Testis (tissue), 3 donors: ENCODE measurements around the gene CYB5RL. TPM values are rescaled to one million over a fixed set of nuclear protein-coding genes. Genes with fewer than 3 reads are reported as not detected.
"Not testable (repeated sequence)": the region's sequence is repeated elsewhere in the genome, so short reads cannot be mapped to it uniquely, and the experiment has no call there.

Source experiments
- DNase-seq: peaks from one replicate; pipeline ENCODE4 v3.0.0-alpha.2; 2019
- H3K27ac ChIP-seq, 2 donors: fragments of 200-600 bp; sonication (generic); one replicate each; pipeline ENCODE4 v1.5.1; 2019
- H3K27me3 ChIP-seq: fragments of 200-600 bp; sonication (generic); one replicate; pipeline ENCODE4 v1.5.1; 2019
- H3K36me3 ChIP-seq: fragments of 200-600 bp; sonication (generic); one replicate; pipeline ENCODE4 v1.5.1; 2017; ENCODE audit warnings: low read depth; ENCODE audit errors: missing control alignments
- H3K4me1 ChIP-seq: fragments of 200-600 bp; sonication (generic); one replicate; pipeline ENCODE4 v1.5.1; 2019
- H3K4me3 ChIP-seq, 2 donors: fragments of 200-600 bp; sonication (generic); one replicate each; pipeline ENCODE4 v1.5.1; 2017 to 2019
- H3K9me3 ChIP-seq: fragments of 200-600 bp; sonication (generic); one replicate; pipeline ENCODE4 v1.5.1; 2017
- POLR2A ChIP-seq: fragments of 450-650 bp; IDR thresholded peaks from one replicate; pipeline ENCODE4 v1.6.1; 2017; ENCODE audit warnings: antibody characterized with exemption, mild to moderate bottlenecking, moderate library complexity
- WGBS, 2 donors: methylation state at CpG; one replicate each; pipeline ENCODE4 v1.1.5; 2018; 5-methylcytosine and 5-hydroxymethylcytosine counted together
- intact Hi-C: fragments of 100-400 bp; cut with DNase I; formaldehyde crosslinking; loops from one replicate; pipeline ENCODE4 v1.15.1; 2023; ENCODE audit warnings: low total_unique reads
- polyA plus RNA-seq: library from polyadenylated mRNA; stranded (reverse); fragments of 350-450 nt; fragmentation: Illumina TruSeq; extraction: RNeasy Lipid Tissue Mini Kit (QIAGEN cat#74804); gene quantifications from one replicate; pipeline ENCODE4 v1.2.3, GENCODE V29; 2014; ENCODE audit warnings: low read depth, low replicate concordance; ENCODE audit not compliant: insufficient read depth
- total RNA-seq, 2 donors: library from RNA; depleted of rRNA; stranded (reverse); fragments of >200 nt; gene quantifications; one replicate each; pipeline ENCODE4 v1.2.3, GENCODE V29; 2016
- TF ChIP-seq, protein P1 (sequence below), 3 experiments: fragments of 450-650 bp in 2 of 3; fragments of 200-600 bp in 1 of 3; sonication (generic) in 1 of 3; IDR thresholded peaks; one replicate each; pipeline ENCODE4 v1.5.1; 2016 to 2019; ENCODE audit warnings: antibody characterized with exemption in 3 of 3, mild to moderate bottlenecking in 2 of 3, moderate library complexity in 1 of 3

The CYB5RL gene
- total and polyA plus RNA-seq, 3 donors from 2014 or later = 6.3 to 11.5 (median 8.7) TPM

DNA sequence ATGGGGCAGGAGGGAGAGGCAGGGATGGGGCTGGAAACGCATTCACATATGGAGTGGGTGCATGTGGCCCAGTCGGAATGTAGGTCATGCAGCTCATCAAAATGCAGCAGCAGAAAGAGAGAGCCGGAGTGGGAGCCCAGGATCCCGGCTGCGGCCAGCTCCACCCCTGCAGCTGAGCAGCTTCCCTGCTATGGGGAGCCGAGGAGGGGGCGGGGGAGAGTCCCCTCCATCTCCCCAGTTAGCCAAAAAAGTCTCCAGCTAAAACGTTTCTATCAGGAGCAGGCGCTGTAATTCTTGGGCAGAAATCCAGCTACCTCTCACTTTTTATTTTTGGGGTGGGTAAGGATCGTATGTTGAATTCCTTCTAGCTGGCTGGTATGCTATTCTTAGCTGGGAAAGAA, 39.8 kb upstream of the CYB5RL start:
- Histone ChIP-seq H3K4me3 (no peak overlapping the region), H3K36me3 (no peaks in the 10 kb centered on the region), H3K27me3 (no peaks in the 10 kb centered on the region), H3K27ac (no peak overlapping the region), H3K9me3 (no peaks in the 10 kb centered on the region), H3K4me1 (peaks cover 5% of the 10 kb centered on the region)
- TF ChIP-seq POLR2A = no peak
- TF ChIP-seq, protein P1, sequence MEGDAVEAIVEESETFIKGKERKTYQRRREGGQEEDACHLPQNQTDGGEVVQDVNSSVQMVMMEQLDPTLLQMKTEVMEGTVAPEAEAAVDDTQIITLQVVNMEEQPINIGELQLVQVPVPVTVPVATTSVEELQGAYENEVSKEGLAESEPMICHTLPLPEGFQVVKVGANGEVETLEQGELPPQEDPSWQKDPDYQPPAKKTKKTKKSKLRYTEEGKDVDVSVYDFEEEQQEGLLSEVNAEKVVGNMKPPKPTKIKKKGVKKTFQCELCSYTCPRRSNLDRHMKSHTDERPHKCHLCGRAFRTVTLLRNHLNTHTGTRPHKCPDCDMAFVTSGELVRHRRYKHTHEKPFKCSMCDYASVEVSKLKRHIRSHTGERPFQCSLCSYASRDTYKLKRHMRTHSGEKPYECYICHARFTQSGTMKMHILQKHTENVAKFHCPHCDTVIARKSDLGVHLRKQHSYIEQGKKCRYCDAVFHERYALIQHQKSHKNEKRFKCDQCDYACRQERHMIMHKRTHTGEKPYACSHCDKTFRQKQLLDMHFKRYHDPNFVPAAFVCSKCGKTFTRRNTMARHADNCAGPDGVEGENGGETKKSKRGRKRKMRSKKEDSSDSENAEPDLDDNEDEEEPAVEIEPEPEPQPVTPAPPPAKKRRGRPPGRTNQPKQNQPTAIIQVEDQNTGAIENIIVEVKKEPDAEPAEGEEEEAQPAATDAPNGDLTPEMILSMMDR (IDR thresholded peaks at IDR 0.05) = no peak
- DNase-seq = no peak
- 64 to 76% methylated on average over 7 to 10 of the region's 10 CpGs for WGBS, 2 donors
- intact Hi-C loops = no loop called here

DNA sequence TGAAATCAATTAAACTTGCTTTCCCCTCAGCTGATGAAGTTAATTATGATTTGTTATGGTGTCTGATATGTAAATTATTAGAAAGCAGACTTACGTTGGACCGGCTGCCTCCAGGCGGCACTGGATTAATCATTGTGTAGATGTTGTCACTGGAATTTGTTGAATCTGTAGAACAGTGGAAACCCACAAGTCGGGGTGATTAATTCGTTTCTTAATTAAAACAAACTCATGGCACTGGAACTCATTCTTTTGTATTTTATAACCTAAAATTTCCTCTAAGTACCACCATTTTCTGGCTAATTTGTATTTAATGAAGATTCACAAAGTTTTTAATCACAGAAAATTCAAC, 39.2 kb upstream of the CYB5RL start:
- intact Hi-C loops = no loop called here
- Histone ChIP-seq H3K27me3 (no peaks in the 10 kb centered on the region), H3K4me1 (peaks cover 5% of the 10 kb centered on the region), H3K36me3 (no peaks in the 10 kb centered on the region), H3K27ac (no peak overlapping the region), H3K4me3 (no peak overlapping the region), H3K9me3 (no peaks in the 10 kb centered on the region)
- TF ChIP-seq POLR2A = no peak
- TF ChIP-seq, protein P1 (IDR thresholded peaks at IDR 0.05) = no peak
- DNase-seq = no peak
- 81 to 88% methylated on average over 5 of the region's 5 CpGs for WGBS, 2 donors

DNA sequence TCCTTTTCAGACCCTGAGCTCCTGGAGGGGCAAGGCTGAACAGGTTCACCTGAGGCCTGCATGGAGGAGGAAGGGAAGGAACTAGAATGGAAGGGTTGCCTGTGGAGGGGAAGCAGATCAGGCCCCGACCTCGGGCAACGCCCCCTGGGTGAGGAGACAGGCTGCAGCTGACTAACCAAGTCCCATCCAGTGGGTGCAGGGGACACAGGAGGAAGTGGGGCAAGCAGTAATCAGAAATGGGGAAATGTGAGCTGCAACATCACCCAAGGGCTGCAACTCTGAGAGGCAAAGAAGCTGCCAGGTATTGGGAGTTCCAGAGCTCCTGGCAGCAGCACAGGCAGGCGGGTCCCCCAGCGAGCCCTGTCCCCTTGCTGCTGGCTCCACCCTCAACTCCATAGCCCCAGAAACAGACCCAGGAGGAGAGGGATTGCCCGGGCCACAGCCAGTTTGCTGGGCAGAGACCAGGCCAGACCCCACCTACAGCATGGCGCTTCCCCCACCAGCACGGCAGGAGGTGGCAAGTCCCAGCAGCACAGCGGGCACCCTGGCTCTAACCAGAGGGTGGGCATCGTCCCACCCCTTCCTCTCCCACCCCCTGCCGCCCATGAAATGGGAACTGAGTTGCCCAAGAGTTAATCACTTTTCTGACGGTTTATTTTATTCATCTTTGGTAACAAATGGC, 38.7 kb upstream of the CYB5RL start:
- Histone ChIP-seq H3K4me3 (no peak overlapping the region), H3K27me3 (no peaks in the 10 kb centered on the region), H3K36me3 (no peaks in the 10 kb centered on the region), H3K27ac (no peak overlapping the region), H3K9me3 (no peaks in the 10 kb centered on the region), H3K4me1 (peaks cover 5% of the 10 kb centered on the region)
- TF ChIP-seq POLR2A = no peak
- TF ChIP-seq, protein P1 (IDR thresholded peaks at IDR 0.05) = no peak
- DNase-seq = no peak
- WGBS, 2 donors = 83 to 87% methylated on average over 5 to 12 of the region's 12 CpGs
- intact Hi-C loops = no loop called here

DNA sequence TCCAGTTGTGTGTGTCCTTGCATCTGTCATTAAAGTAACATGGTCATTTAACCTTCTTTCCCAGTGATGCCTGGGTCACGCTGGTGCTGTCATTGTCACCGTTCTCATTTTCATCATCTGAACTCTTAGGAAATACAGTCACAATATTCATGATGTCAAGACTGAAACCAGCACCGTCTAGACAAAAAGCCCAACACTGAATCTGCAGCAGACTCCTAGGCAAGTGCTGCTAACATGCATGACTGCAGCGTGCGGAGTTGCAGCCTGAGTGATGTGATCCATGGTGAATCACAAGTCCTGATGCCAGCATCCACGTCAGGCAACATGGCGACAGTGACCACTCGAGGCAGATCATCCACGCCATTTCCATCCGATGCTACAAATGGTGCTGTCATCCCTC, 37.8 kb upstream of the CYB5RL start:
- TF ChIP-seq, protein P1 (IDR thresholded peaks at IDR 0.05) = no peak
- no peak for TF ChIP-seq POLR2A
- 92 to 94% methylated on average over 10 of the region's 10 CpGs for WGBS, 2 donors
- no peaks in the 10 kb centered on the region for H3K9me3 ChIP-seq
- intact Hi-C loops = no loop called here
- no peak overlapping the region for H3K4me3 ChIP-seq
- no peak overlapping the region for H3K27ac ChIP-seq
- H3K27me3 ChIP-seq = no peaks in the 10 kb centered on the region
- H3K36me3 ChIP-seq = no peaks in the 10 kb centered on the region
- DNase-seq = no peak
- peaks cover 5% of the 10 kb centered on the region for H3K4me1 ChIP-seq

DNA sequence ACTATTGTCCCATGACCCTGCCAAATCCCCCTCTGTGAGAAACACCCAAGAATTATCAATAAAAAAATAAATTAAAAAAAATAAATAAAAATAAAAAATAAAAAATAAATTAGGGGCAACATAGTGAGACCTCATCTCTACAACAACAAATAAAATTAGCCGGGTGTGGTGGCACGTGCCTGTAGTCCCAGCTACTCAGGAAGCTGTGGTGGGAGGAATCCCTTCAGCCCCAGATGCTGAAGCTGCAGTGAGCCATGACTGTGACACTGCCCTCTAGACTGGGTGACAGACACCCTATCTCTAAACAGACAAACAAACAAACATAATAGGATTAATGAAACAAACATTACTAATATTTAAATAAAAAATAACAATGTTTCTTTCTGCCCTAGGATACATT, 34.5 kb upstream of the CYB5RL start:
- no peak overlapping the region for H3K27ac ChIP-seq
- TF ChIP-seq, protein P1 (IDR thresholded peaks at IDR 0.05) = no peak
- TF ChIP-seq POLR2A = no peak
- H3K9me3 ChIP-seq = no peaks in the 10 kb centered on the region
- H3K4me1 ChIP-seq = peaks cover 6% of the 10 kb centered on the region
- H3K36me3 ChIP-seq = no peaks in the 10 kb centered on the region
- DNase-seq = no peak
- 46 to 58% methylated on average over 2 of the region's 2 CpGs for WGBS, 2 donors
- H3K4me3 ChIP-seq = no peak overlapping the region
- no peaks in the 10 kb centered on the region for H3K27me3 ChIP-seq
- intact Hi-C loops = no loop called here

DNA sequence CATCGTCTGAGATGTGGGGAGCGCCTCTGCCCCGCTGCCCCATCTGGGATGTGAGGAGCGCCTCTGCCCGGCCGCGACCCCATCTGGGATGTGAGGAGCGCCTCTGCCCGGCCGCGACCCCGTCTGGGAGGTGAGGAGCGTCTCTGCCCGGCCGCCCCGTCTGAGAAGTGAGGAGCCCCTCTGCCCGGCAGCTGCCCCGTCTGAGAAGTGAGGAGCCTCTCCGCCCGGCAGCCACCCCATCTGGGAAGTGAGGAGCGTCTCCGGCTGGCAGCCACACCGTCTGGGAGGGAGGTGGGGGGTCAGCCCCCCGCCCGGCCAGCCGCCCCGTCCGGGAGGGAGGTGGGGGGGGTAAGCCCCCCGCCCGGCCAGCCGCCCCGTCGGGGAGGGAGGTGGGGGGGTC, 33.4 kb upstream of the CYB5RL start:
- H3K9me3 ChIP-seq, H3K27me3 ChIP-seq, DNase-seq, H3K27ac ChIP-seq, H3K36me3 ChIP-seq, H3K4me3 ChIP-seq, intact Hi-C loops: not testable (repeated sequence)
- peaks cover 16% of the 10 kb centered on the region for H3K4me1 ChIP-seq
- 96% methylated on average over 22 of the region's 33 CpGs; no CpG with 5 or more reads in 1 of the 2 donors for WGBS, 2 donors
